Kidney (tissue), 14 donors: ENCODE measurements around the gene ACSM2A. TPM values are rescaled to one million over a fixed set of nuclear protein-coding genes. Genes with fewer than 3 reads are reported as not detected.
"Not testable (repeated sequence)": the region's sequence is repeated elsewhere in the genome, so short reads cannot be mapped to it uniquely, and the experiment has no call there.

Experiments used
- DNase-seq, 5 donors: peaks; one replicate each; pipeline ENCODE4 v3.0.0-alpha.2; 2013 to 2020
- FAIRE-seq: peaks from 2 replicates; lab custom pipeline; 2012; peaks lifted over from hg19 to GRCh38; lab: Jason Lieb, UNC
- H3K27ac ChIP-seq, 2 donors: one replicate each; pipeline ENCODE4 v1.7.0; 2013; ENCODE audit warnings: low read depth in 2 of 2, low read length in 2 of 2, inconsistent platforms in 1 of 2
- H3K27me3 ChIP-seq: one replicate; pipeline ENCODE4 v1.7.1; 2013; ENCODE audit warnings: low read length, inconsistent platforms; ENCODE audit not compliant: control insufficient read depth, insufficient read depth
- H3K36me3 ChIP-seq, 3 donors: one replicate each; pipeline versions ENCODE4 v1.7.0 to v1.7.1; 2013; ENCODE audit warnings: low read length in 3 of 3, control low read depth in 1 of 3, inconsistent platforms in 1 of 3; ENCODE audit not compliant: insufficient read depth in 3 of 3, control insufficient read depth in 2 of 3
- H3K4me1 ChIP-seq, 3 donors: one replicate each; pipeline versions ENCODE4 v1.7.0 to v1.7.1; 2013; ENCODE audit warnings: low read length in 3 of 3, inconsistent platforms in 1 of 3, low read depth in 1 of 3; ENCODE audit not compliant: control insufficient read depth in 2 of 3, insufficient read depth in 2 of 3
- H3K4me3 ChIP-seq, 3 donors: one replicate each; pipeline versions ENCODE4 v1.7.0 to v1.8.1; 2013; ENCODE audit warnings: low read length in 3 of 3, control low read depth in 1 of 3, inconsistent platforms in 1 of 3
- H3K9ac ChIP-seq, 3 donors: one replicate each; pipeline versions ENCODE4 v1.7.0 to v1.7.1; 2013; ENCODE audit warnings: low read length in 3 of 3, control low read depth in 1 of 3, inconsistent platforms in 1 of 3
- H3K9me3 ChIP-seq, 3 donors: one replicate each; pipeline versions ENCODE4 v1.7.0 to v1.7.1; 2013; ENCODE audit warnings: low read length in 3 of 3, control low read depth in 1 of 3, inconsistent platforms in 1 of 3; ENCODE audit not compliant: control insufficient read depth in 2 of 3, insufficient read depth in 1 of 3
- intact Hi-C: fragments of 100-400 bp; cut with DNase I; formaldehyde crosslinking; loops from one replicate; pipeline ENCODE4 v1.11.1; 2022
- polyA plus RNA-seq: library from polyadenylated mRNA; stranded (reverse); fragments of 350-450 nt; fragmentation: Illumina TruSeq; extraction: RNeasy Lipid Tissue Mini Kit (QIAGEN cat#74804); gene quantifications from one replicate; pipeline ENCODE4 v1.2.3, GENCODE V29; 2014; ENCODE audit warnings: low read depth, low replicate concordance; ENCODE audit not compliant: insufficient read depth
- total RNA-seq: library from RNA; stranded (reverse); fragmentation: NEBNext Ultra II Directional; extraction: Animal tissue kit (Norgen Biotek cat#: 25700); gene quantifications from one replicate; pipeline ENCODE4 v1.2.1, GENCODE V29; 2021
- TF ChIP-seq, protein P1 (sequence below): IDR thresholded peaks from 3 replicates; pipeline ENCODE4 v1.5.1; 2012; ENCODE audit warnings: mild to moderate bottlenecking, moderate library complexity, borderline replicate concordance; ENCODE audit not compliant: insufficient read depth; ENCODE audit errors: extremely low read depth
- donor health status: control.
- donor health status: control.
- donor health status: control.
- donor health status: control.
- donor health status: control.
- donor health status: DM: yes; HTN: yes; CAD: no.
- donor health status: Normal renal cell carcinoma (clear cell type).

Gene ACSM2A
- total and polyA plus RNA-seq, 2 donors from 2014 or later = 59.3 to 269 TPM

DNA sequence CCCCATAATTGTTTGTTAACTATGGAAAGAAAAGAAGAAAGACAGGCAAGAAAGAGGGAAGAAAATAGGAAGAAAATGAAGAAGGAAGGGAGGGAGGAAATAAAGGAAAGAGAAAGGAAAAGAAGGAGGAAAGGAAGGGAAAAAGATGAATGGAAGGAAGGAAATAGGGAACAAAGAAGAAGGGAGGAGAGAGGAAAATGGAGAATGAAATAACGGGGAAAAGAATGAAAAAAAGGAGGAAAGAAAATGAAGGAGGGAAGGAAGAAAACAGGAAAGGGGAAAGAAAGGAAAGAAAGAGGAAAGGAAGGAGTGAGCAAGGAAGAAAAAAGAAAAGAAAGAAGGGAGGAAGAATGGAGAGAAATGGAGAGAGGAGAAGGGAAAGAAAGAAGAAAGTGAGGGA is 20.8 kb upstream of the ACSM2A start:
- H3K36me3 ChIP-seq, H3K4me3 ChIP-seq, H3K4me1 ChIP-seq, H3K27me3 ChIP-seq, H3K9me3 ChIP-seq, H3K27ac ChIP-seq, DNase-seq, H3K9ac ChIP-seq, FAIRE-seq, intact Hi-C loops: not testable (repeated sequence)

DNA sequence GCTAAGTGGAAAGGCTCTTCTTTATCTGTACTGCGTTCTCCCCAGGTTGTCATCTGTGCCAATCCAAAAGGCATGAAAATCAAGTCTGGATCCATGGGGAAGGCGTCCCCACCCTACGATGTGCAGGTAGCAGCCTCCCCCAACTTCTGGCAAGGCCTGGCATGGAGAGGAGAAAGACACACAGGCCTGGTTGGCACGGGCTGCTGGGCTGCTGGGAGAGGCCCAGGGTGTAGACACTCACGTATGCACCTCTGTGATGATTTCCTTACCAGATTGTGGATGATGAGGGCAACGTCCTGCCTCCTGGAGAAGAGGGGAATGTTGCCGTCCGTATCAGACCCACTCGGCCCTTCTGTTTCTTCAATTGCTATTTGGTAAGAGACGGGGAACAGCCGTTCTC is 20.4 kb upstream of the ACSM2A start:
- intact Hi-C loops = no loop called here

DNA sequence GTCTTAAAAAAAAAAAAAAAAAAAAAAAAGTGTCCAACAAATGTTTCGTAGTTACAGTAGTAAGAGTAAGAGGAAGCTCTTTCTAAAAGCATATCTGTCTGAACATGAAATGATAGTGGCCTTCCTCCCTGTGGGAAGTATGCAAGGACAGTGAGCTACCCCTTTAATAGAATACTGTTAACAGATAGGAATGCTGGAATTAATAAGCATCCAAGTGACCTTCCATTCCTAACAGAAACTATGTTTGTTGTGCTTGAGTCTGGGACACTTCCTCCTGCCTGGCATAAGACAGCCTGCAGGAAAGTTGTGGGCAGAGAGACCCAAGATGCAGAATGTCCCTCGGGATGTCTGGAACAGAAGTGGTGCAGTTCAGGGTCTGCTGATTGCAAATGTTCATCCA is 12.4 kb upstream of the ACSM2A start:
- H3K4me1 ChIP-seq, FAIRE-seq, H3K9me3 ChIP-seq, intact Hi-C loops, H3K27me3 ChIP-seq, H3K36me3 ChIP-seq, H3K9ac ChIP-seq, H3K4me3 ChIP-seq, DNase-seq: not testable (repeated sequence)
- peak overlapping the region in 1 of 2 donors; percentile 17 for H3K27ac ChIP-seq

More for the DNA sequence above, 20.4 kb upstream of the ACSM2A start:
- TF ChIP-seq, protein P1, sequence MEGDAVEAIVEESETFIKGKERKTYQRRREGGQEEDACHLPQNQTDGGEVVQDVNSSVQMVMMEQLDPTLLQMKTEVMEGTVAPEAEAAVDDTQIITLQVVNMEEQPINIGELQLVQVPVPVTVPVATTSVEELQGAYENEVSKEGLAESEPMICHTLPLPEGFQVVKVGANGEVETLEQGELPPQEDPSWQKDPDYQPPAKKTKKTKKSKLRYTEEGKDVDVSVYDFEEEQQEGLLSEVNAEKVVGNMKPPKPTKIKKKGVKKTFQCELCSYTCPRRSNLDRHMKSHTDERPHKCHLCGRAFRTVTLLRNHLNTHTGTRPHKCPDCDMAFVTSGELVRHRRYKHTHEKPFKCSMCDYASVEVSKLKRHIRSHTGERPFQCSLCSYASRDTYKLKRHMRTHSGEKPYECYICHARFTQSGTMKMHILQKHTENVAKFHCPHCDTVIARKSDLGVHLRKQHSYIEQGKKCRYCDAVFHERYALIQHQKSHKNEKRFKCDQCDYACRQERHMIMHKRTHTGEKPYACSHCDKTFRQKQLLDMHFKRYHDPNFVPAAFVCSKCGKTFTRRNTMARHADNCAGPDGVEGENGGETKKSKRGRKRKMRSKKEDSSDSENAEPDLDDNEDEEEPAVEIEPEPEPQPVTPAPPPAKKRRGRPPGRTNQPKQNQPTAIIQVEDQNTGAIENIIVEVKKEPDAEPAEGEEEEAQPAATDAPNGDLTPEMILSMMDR = no peak
- no peaks in the 10 kb centered on the region for H3K4me1 ChIP-seq
- no peak overlapping the region for H3K9ac ChIP-seq
- no peaks in the 10 kb centered on the region for H3K9me3 ChIP-seq
- DNase-seq = no peak
- no peak overlapping the region for H3K27ac ChIP-seq
- no peaks in the 10 kb centered on the region for H3K36me3 ChIP-seq
- no peaks in the 10 kb centered on the region for H3K27me3 ChIP-seq
- no peak for FAIRE-seq
- no peak overlapping the region for H3K4me3 ChIP-seq

DNA sequence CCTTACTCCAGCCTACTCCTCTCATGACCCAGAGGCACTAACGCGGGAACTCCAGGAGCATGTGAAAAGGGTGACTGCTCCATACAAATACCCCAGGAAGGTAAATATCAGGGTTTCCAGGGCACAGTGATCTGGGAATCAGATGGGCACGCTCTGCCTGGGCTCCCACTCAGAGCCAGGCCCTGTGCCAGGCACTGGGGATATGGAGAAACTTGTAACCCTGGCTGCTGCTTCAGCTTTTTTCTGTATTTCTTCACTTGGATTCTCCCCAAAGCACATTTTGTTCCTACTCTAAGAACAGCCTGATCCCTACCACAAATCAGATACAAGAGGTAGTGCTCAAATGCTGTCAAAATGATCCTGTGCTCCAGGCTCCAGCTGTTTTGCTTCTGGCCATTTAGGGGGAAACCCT is 11.5 kb upstream of the ACSM2A start:
- H3K36me3 ChIP-seq, H3K9ac ChIP-seq, DNase-seq, H3K4me1 ChIP-seq, H3K9me3 ChIP-seq, intact Hi-C loops, H3K4me3 ChIP-seq, H3K27me3 ChIP-seq, FAIRE-seq: not testable (repeated sequence)
- H3K27ac ChIP-seq = peak overlapping the region; percentile 17 to 43

DNA sequence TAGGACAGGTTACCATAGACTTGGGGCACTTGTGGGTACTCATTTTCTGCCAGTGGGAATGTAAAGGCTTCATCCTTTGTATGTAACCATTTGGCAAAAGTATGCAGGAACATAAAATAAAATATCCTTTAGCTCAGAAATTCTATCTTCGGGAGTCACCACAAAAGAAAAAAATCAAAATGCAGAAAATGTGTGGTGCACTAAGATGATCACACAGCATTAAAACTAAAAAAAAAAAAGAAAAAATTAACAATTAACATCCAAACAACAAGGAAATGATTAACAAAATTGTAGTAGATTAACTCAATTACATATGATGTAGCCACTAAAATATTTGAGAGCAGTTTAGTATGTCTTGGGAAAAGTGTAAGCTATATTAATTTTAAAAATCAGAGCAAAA is 10.6 kb upstream of the ACSM2A start:
- intact Hi-C loops, H3K4me1 ChIP-seq, H3K27me3 ChIP-seq, H3K36me3 ChIP-seq, H3K9me3 ChIP-seq: not testable (repeated sequence)
- Histone ChIP-seq H3K4me3 (peak overlapping the region in 2 of 3 donors; percentile 28 to 56), H3K9ac (peak overlapping the region in 1 of 3 donors; percentile 56), H3K27ac (peak overlapping the region; percentile 85 to 89)
- DNase-seq = peak in 2 of 5 donors; percentile 14 to 22
- peak; percentile 86 for FAIRE-seq
